Tibial nerve (tissue), 4 donors: ENCODE measurements around the gene SERPINA1.

Source experiments
- EP300 ChIP-seq, 2 donors: sonication (generic); formaldehyde crosslinking; IDR thresholded peaks; one replicate each; pipeline ENCODE4 v1.6.1; 2017; ENCODE audit warnings: antibody characterized with exemption in 2 of 2, mild to moderate bottlenecking in 1 of 2
- POLR2A ChIP-seq, 2 donors: fragments of 450-650 bp; IDR thresholded peaks; one replicate each; pipeline ENCODE4 v1.6.1; 2017; ENCODE audit warnings: antibody characterized with exemption in 2 of 2, mild to moderate bottlenecking in 2 of 2, moderate library complexity in 2 of 2
- TF ChIP-seq, protein P1 (sequence below), 5 experiments: fragments of 200-600 bp in 3 of 5; fragments of 450-650 bp in 2 of 5; sonication (generic) in 3 of 5; IDR thresholded peaks; one replicate each; pipeline ENCODE4 v1.5.1; 2016 to 2019; ENCODE audit warnings: antibody characterized with exemption in 5 of 5, mild to moderate bottlenecking in 3 of 5, moderate library complexity in 2 of 5

DNA sequence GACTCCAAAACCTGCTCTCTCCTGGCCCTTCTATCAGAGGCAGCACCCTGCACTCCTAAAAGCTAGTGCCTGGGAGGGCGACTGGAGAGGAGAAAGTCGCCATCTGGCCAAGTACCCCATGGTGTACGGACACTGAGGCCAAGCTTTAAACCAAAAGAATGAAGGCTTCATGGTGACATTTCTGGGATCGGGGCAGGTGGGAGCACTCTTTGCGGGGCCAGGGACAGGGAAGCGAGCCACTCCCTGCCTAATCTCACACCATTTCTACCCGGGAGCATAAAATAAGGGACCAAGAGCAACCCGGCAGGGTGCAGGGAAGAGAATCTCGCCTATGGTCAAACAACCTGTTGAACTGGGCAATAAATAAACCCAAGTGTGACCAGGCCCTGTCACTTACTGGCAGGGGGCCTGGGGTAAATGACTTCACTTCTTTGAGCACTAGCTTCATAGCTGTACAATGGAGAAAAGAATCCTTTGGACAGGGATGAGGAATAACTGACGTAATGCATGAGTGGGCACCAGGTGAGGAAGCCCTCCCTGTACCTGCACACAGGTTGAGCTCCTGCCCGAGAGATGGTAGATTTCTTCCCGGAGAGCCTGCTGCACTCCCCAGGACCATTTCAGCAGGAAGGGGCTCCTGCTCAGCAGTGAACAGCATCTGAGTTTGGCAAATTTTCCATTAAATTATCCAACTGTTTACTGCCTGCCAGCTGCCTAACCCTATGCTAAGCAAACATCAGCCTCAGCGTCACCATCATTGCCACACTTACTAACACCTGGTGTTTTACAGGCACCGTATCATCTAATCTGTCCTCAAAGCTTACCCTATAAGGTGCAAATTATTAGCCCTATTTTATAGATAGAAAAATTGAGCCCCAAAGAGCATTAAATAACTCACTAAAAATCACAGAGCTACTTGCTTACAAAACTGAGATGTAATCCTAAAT, 2.0 kb downstream of the SERPINA1 start:
- TF ChIP-seq, protein P1, sequence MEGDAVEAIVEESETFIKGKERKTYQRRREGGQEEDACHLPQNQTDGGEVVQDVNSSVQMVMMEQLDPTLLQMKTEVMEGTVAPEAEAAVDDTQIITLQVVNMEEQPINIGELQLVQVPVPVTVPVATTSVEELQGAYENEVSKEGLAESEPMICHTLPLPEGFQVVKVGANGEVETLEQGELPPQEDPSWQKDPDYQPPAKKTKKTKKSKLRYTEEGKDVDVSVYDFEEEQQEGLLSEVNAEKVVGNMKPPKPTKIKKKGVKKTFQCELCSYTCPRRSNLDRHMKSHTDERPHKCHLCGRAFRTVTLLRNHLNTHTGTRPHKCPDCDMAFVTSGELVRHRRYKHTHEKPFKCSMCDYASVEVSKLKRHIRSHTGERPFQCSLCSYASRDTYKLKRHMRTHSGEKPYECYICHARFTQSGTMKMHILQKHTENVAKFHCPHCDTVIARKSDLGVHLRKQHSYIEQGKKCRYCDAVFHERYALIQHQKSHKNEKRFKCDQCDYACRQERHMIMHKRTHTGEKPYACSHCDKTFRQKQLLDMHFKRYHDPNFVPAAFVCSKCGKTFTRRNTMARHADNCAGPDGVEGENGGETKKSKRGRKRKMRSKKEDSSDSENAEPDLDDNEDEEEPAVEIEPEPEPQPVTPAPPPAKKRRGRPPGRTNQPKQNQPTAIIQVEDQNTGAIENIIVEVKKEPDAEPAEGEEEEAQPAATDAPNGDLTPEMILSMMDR (IDR thresholded peaks at IDR 0.05): no peak
- no peak for TF ChIP-seq POLR2A (IDR thresholded peaks at IDR 0.05)
- no peak for TF ChIP-seq EP300 (IDR thresholded peaks at IDR 0.05)
